IMR-90 (cell line): ENCODE measurements around the gene IFI27L2.

Source experiments
- CEBPB ChIP-seq: IDR thresholded peaks from 2 replicates; pipeline ENCODE4 v1.6.1; 2012; ENCODE audit warnings: low read depth, low read length, improper control_type of control experiment
- MAFK ChIP-seq: IDR thresholded peaks from 2 replicates; pipeline ENCODE4 v1.6.1; 2012; ENCODE audit warnings: low read depth, low read length, improper control_type of control experiment
- NFE2L2 ChIP-seq: fragments of 150-350 bp; IDR thresholded peaks from 2 replicates; pipeline ENCODE4 v1.6.1; 2016; ENCODE audit warnings: low read depth, mild to moderate bottlenecking, low read length
- POLR2A ChIP-seq: IDR thresholded peaks from 2 replicates; pipeline ENCODE4 v1.6.1; 2012; ENCODE audit warnings: mild to moderate bottlenecking, low read depth, low read length
- RAD21 ChIP-seq: IDR thresholded peaks from 2 replicates; pipeline ENCODE4 v1.6.1; 2012; ENCODE audit warnings: low read length, improper control_type of control experiment
- RFX5 ChIP-seq: IDR thresholded peaks from 2 replicates; pipeline ENCODE4 v1.8.0; 2012; ENCODE audit warnings: low read depth, mild to moderate bottlenecking, low read length, moderate library complexity
- SMC3 ChIP-seq: fragments of 150-350 bp; IDR thresholded peaks from 2 replicates; pipeline ENCODE4 v1.6.1; 2016; ENCODE audit warnings: low read depth, mild to moderate bottlenecking, antibody characterized with exemption, low read length, moderate library complexity
- TF ChIP-seq, protein P1 (sequence below): fragments of 150-350 bp; IDR thresholded peaks from 2 replicates; pipeline ENCODE4 v1.6.1; 2016; ENCODE audit warnings: low read depth, mild to moderate bottlenecking, low read length, moderate library complexity, borderline replicate concordance
- TF ChIP-seq, protein P2 (sequence below): conservative IDR thresholded peaks from 2 replicates; pipeline ENCODE4 v1.5.1; 2012; ENCODE audit warnings: mild to moderate bottlenecking, low read depth, low read length, improper control_type of control experiment
- TF ChIP-seq, protein P3 (sequence below): fragments of 150-350 bp; IDR thresholded peaks from 2 replicates; pipeline ENCODE4 v1.6.1; 2017; ENCODE audit warnings: mild to moderate bottlenecking, antibody characterized with exemption, low read length, low read depth

DNA sequence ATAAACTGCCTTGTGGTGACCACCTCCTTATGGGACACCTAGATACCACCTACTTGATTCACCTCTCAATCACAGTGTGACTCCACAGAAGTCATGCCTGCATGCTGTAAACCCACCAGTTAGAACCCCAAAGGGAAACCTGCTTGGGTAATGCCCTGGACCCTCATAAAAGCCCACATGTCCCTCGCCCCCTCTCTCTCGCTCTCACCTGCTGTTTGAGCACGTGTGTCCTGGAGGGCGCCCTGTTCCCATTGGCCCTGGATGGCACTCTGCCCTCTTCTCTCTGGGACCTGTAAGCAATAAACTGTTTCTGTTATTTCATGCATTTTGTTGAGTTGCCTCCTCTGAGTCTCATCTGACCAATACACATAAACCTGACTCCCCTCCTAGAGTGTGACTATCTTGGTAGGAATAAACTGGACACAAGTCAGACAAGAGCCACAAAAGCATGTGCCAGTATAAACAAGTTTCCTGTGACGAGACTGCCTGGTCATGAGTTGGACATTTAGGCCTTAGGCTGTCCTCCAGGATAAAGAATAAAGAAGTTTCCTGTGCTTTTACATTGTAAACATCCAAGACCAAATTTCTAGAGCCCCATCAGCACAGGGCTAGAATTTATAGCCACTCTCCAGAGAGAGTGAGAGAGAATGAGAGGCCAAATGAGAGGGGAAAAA lies 8.6 kb downstream of the IFI27L2 start:
- TF ChIP-seq, protein P1, sequence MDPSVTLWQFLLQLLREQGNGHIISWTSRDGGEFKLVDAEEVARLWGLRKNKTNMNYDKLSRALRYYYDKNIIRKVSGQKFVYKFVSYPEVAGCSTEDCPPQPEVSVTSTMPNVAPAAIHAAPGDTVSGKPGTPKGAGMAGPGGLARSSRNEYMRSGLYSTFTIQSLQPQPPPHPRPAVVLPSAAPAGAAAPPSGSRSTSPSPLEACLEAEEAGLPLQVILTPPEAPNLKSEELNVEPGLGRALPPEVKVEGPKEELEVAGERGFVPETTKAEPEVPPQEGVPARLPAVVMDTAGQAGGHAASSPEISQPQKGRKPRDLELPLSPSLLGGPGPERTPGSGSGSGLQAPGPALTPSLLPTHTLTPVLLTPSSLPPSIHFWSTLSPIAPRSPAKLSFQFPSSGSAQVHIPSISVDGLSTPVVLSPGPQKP: no peak
- TF ChIP-seq, protein P2, sequence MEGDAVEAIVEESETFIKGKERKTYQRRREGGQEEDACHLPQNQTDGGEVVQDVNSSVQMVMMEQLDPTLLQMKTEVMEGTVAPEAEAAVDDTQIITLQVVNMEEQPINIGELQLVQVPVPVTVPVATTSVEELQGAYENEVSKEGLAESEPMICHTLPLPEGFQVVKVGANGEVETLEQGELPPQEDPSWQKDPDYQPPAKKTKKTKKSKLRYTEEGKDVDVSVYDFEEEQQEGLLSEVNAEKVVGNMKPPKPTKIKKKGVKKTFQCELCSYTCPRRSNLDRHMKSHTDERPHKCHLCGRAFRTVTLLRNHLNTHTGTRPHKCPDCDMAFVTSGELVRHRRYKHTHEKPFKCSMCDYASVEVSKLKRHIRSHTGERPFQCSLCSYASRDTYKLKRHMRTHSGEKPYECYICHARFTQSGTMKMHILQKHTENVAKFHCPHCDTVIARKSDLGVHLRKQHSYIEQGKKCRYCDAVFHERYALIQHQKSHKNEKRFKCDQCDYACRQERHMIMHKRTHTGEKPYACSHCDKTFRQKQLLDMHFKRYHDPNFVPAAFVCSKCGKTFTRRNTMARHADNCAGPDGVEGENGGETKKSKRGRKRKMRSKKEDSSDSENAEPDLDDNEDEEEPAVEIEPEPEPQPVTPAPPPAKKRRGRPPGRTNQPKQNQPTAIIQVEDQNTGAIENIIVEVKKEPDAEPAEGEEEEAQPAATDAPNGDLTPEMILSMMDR: no peak
- TF ChIP-seq RFX5: no peak
- no peak for TF ChIP-seq CEBPB
- no peak for TF ChIP-seq POLR2A
- no peak for TF ChIP-seq SMC3
- TF ChIP-seq NFE2L2: no peak
- TF ChIP-seq RAD21: no peak
- TF ChIP-seq, protein P3, sequence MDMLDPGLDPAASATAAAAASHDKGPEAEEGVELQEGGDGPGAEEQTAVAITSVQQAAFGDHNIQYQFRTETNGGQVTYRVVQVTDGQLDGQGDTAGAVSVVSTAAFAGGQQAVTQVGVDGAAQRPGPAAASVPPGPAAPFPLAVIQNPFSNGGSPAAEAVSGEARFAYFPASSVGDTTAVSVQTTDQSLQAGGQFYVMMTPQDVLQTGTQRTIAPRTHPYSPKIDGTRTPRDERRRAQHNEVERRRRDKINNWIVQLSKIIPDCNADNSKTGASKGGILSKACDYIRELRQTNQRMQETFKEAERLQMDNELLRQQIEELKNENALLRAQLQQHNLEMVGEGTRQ: no peak
- TF ChIP-seq MAFK: no peak
